CD4-positive, alpha-beta T cell (primary cell): ENCODE measurements around the gene RPL18A. TPM values are rescaled to one million over a fixed set of nuclear protein-coding genes. Genes with fewer than 3 reads are reported as not detected.

Experiments used
- ATAC-seq: fragments of 200-7000 bp; cut with Tn5 transposase; one replicate; pipeline ENCODE4 v1.10.0; 2022; ENCODE audit warnings: mild to moderate bottlenecking; ENCODE audit not compliant: poor library complexity
- CTCF ChIA-PET: fragments of 350-600 bp; sonication (Branson Sonifier 250); formaldehyde crosslinking; loops from one replicate; lab custom pipeline; 2021; ENCODE audit warnings: antibody characterized with exemption, inconsistent platforms; lab: Charles Lee
- POLR2A ChIA-PET: fragments of 350-600 bp; sonication (Branson Sonifier 250); formaldehyde crosslinking; loops from one replicate; lab custom pipeline; 2021; ENCODE audit warnings: antibody characterized with exemption, inconsistent platforms; lab: Charles Lee
- DNase-seq, 14 experiments: peaks; one replicate each; pipeline ENCODE4 v3.0.0-alpha.2; 2013 to 2020; ENCODE audit warnings: mixed read lengths in 2 of 14
- H3K27ac ChIP-seq, 2 donors: one replicate each; pipeline versions ENCODE4 v1.5.1 to v1.7.0; 2013; ENCODE audit warnings: low read length in 2 of 2, low read depth in 1 of 2, mild to moderate bottlenecking in 1 of 2
- H3K27me3 ChIP-seq, 2 experiments: 1 replicate in 1 of 2; 2 replicates in 1 of 2; pipeline versions ENCODE4 v1.6.1 to v1.7.0; 2013; ENCODE audit warnings: low read length in 2 of 2, control low read depth in 1 of 2, mild to moderate bottlenecking in 1 of 2, moderate library complexity in 1 of 2; ENCODE audit not compliant: insufficient read depth in 2 of 2, control insufficient read depth in 1 of 2
- H3K36me3 ChIP-seq: one replicate; pipeline ENCODE4 v1.6.1; 2013; ENCODE audit warnings: low read length, control low read depth; ENCODE audit not compliant: insufficient read depth
- H3K4me1 ChIP-seq: one replicate; pipeline ENCODE4 v1.6.1; 2013; ENCODE audit warnings: low read length, control low read depth; ENCODE audit not compliant: insufficient read depth
- H3K4me3 ChIP-seq: one replicate; pipeline ENCODE4 v1.5.1; 2013; ENCODE audit warnings: mild to moderate bottlenecking, low read length, moderate library complexity
- H3K9me3 ChIP-seq, 2 experiments: 1 replicate in 1 of 2; 2 replicates in 1 of 2; pipeline versions ENCODE4 v1.6.1 to v1.7.0; 2013; ENCODE audit warnings: low read length in 2 of 2, mild to moderate bottlenecking in 2 of 2, control low read depth in 1 of 2, moderate library complexity in 1 of 2; ENCODE audit not compliant: control insufficient read depth in 1 of 2, insufficient read depth in 1 of 2
- H3K27ac Mint-ChIP-seq: one replicate; pipeline ENCODE4 v1.8.0; 2020; ENCODE audit warnings: mixed read lengths
- H3K27me3 Mint-ChIP-seq: one replicate; pipeline ENCODE4 v1.8.0; 2021; ENCODE audit warnings: mixed read lengths
- H3K36me3 Mint-ChIP-seq: one replicate; pipeline ENCODE4 v1.8.0; 2021; ENCODE audit warnings: low read depth, mixed read lengths
- H3K4me1 Mint-ChIP-seq: one replicate; pipeline ENCODE4 v1.8.0; 2021; ENCODE audit warnings: low read depth, mixed read lengths
- H3K4me3 Mint-ChIP-seq: one replicate; pipeline ENCODE4 v1.8.0; 2020; ENCODE audit warnings: mild to moderate bottlenecking, mixed read lengths
- H3K9me3 Mint-ChIP-seq: one replicate; pipeline ENCODE4 v1.8.0; 2020; ENCODE audit warnings: mixed read lengths
- intact Hi-C, 2 experiments: fragments of 100-400 bp; cut with DNase I in 1 of 2; cut with micrococcal nuclease in 1 of 2; formaldehyde crosslinking; loops; one replicate each; pipeline versions ENCODE4 v1.15.1 to v1.9.0; 2023 to 2025; cut with DNase I, micrococcal nuclease
- total RNA-seq, 174 experiments: library from RNA in 2 of 174; stranded (reverse) in 2 of 174; gene quantifications; one replicate each; pipeline ENCODE4 v1.2.3 and lab custom pipeline; 2021 to 2026
- TF ChIP-seq, protein P1 (sequence below): fragments of 200-600 bp; IDR thresholded peaks from one replicate; pipeline ENCODE4 v1.8.0; 2022; ENCODE audit warnings: antibody characterized with exemption, mild to moderate bottlenecking

The RPL18A gene
- total RNA-seq, 2 experiments from 2014 or later: 4,157 to 4,260 TPM

- intact Hi-C loops: no loop called here
- Mint-ChIP-seq H3K27ac (no peak overlapping the region), H3K27me3 (peaks cover 14% of the 10 kb centered on the region), H3K9me3 (no peaks in the 10 kb centered on the region), H3K4me1 (no peaks in the 10 kb centered on the region), H3K36me3 (no peaks in the 10 kb centered on the region), H3K4me3 (no peak overlapping the region)
- TF ChIP-seq, protein P1, sequence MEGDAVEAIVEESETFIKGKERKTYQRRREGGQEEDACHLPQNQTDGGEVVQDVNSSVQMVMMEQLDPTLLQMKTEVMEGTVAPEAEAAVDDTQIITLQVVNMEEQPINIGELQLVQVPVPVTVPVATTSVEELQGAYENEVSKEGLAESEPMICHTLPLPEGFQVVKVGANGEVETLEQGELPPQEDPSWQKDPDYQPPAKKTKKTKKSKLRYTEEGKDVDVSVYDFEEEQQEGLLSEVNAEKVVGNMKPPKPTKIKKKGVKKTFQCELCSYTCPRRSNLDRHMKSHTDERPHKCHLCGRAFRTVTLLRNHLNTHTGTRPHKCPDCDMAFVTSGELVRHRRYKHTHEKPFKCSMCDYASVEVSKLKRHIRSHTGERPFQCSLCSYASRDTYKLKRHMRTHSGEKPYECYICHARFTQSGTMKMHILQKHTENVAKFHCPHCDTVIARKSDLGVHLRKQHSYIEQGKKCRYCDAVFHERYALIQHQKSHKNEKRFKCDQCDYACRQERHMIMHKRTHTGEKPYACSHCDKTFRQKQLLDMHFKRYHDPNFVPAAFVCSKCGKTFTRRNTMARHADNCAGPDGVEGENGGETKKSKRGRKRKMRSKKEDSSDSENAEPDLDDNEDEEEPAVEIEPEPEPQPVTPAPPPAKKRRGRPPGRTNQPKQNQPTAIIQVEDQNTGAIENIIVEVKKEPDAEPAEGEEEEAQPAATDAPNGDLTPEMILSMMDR: no peak
- H3K27me3 ChIP-seq: no peaks in the 10 kb centered on the region
- no peak overlapping the region for H3K4me3 ChIP-seq
- H3K4me1 ChIP-seq: no peaks in the 10 kb centered on the region
- POLR2A ChIA-PET: no interaction called here
- ATAC-seq: no peak
- no peak overlapping the region for H3K27ac ChIP-seq
- H3K36me3 ChIP-seq: no peaks in the 10 kb centered on the region
- CTCF ChIA-PET: interaction anchor here (0.6 kb wide), 1 partner anchor 259 kb away, joined by 3 read pairs; no protein-coding TSS in a partner anchor
- no peak for DNase-seq
- peaks cover 1 to 23% of the 10 kb centered on the region in 2 experiments for H3K9me3 ChIP-seq
Observed at GRCh38 chr19:17908244-17908643, 48.5 kb downstream of the RPL18A start.

- Histone ChIP-seq H3K4me1 (no peaks in the 10 kb centered on the region), H3K27me3 (no peaks in the 10 kb centered on the region), H3K4me3 (no peak overlapping the region), H3K27ac (no peak overlapping the region), H3K36me3 (no peaks in the 10 kb centered on the region), H3K9me3 (peaks cover 8 to 31% of the 10 kb centered on the region in 2 experiments)
- Mint-ChIP-seq H3K27ac (no peak overlapping the region), H3K9me3 (no peaks in the 10 kb centered on the region), H3K36me3 (no peaks in the 10 kb centered on the region), H3K27me3 (peaks cover 7% of the 10 kb centered on the region), H3K4me1 (no peaks in the 10 kb centered on the region), H3K4me3 (no peak overlapping the region)
- intact Hi-C loops: no loop called here
- DNase-seq (no peak), ATAC-seq (no peak)
- TF ChIP-seq, protein P1: no peak
- POLR2A ChIA-PET: no interaction called here
- CTCF ChIA-PET: interaction anchor here (0.6 kb wide), 2 partner anchors 259 to 810 kb away, joined by 3 read pairs; no protein-coding TSS in a partner anchor
Observed at GRCh38 chr19:17909003-17909732, 49.5 kb downstream of the RPL18A start.

GRCh38 chr19:17910791-17911360 lies 51.2 kb downstream of the RPL18A start:
- Histone ChIP-seq H3K27me3 (no peaks in the 10 kb centered on the region), H3K9me3 (peaks cover 8 to 35% of the 10 kb centered on the region in 2 experiments), H3K4me1 (no peaks in the 10 kb centered on the region), H3K27ac (no peak overlapping the region), H3K36me3 (no peaks in the 10 kb centered on the region), H3K4me3 (no peak overlapping the region)
- TF ChIP-seq, protein P1: no peak
- no peak for DNase-seq
- Mint-ChIP-seq H3K27me3 (peaks cover 5% of the 10 kb centered on the region), H3K4me3 (no peak overlapping the region), H3K27ac (no peak overlapping the region), H3K9me3 (no peaks in the 10 kb centered on the region), H3K4me1 (no peaks in the 10 kb centered on the region), H3K36me3 (no peaks in the 10 kb centered on the region)
- ChIA-PET CTCF (interaction anchor here (0.8 kb wide), 1 partner anchor 51 kb away, joined by 3 read pairs; the partner anchor contains the start of gene RPL18A), POLR2A (no interaction called here)
- ATAC-seq: no peak
- intact Hi-C loops: no loop called here

Other genes starting within 250 kb of the RPL18A start
- gene UNC13A, start 171.6 kb upstream of the RPL18A start, total RNA-seq: under 1 TPM; 0.11 to 0.14 TPM
- 10 to 100 TPM; 18.1 to 21.4 TPM for gene MAP1S, start 140.4 kb upstream of the RPL18A start, total RNA-seq
- 10 to 100 TPM; 40.7 to 43.1 TPM for gene FCHO1, start 108.4 kb upstream of the RPL18A start, total RNA-seq
- gene B3GNT3, start 64.8 kb upstream of the RPL18A start, total RNA-seq: under 1 TPM; 0.39 to 0.52 TPM
- 1 to 10 TPM; 7.2 to 7.6 TPM for gene INSL3, start 38.4 kb upstream of the RPL18A start, total RNA-seq
- 100 to 1,000 TPM; 120 to 121 TPM for gene JAK3, start 11.9 kb upstream of the RPL18A start, total RNA-seq
- gene SLC5A5, start 12.0 kb downstream of the RPL18A start, total RNA-seq: 1 to 10 TPM; 1.6 TPM
- gene CCDC124, start 73.1 kb downstream of the RPL18A start, total RNA-seq: 10 to 100 TPM; 26.9 to 28.1 TPM
- gene KCNN1, start 107.2 kb downstream of the RPL18A start, total RNA-seq: not detected
- 100 to 1,000 TPM; 325 to 341 TPM for gene ARRDC2, start 148.3 kb downstream of the RPL18A start, total RNA-seq
- 10 to 100 TPM; 20.5 to 22.5 TPM for gene IL12RB1, start 227.0 kb downstream of the RPL18A start, total RNA-seq
- 10 to 100 TPM; 16.1 to 16.4 TPM for gene MAST3, start 237.9 kb downstream of the RPL18A start, total RNA-seq